Right lobe of liver (tissue), 4 donors: ENCODE results near the gene FGF18.

Source experiments
- POLR2A ChIP-seq: fragments of 450-650 bp; IDR thresholded peaks from one replicate; pipeline ENCODE4 v1.6.1; 2017; ENCODE audit warnings: antibody characterized with exemption, mild to moderate bottlenecking
- TF ChIP-seq, protein P1 (sequence below), 4 donors: fragments of 200-600 bp in 3 of 4; fragments of 450-650 bp in 1 of 4; IDR thresholded peaks; one replicate each; pipeline versions ENCODE4 v1.5.1 to v1.8.0; 2016 to 2022; ENCODE audit warnings: antibody characterized with exemption in 4 of 4, mild to moderate bottlenecking in 2 of 4
- donor health status: DM: no; HTN: no; CAD: no.
- donor health status: DM: no; HTN: no; CAD: no.
- donor health status: DM: no; HTN: yes; CAD: no.

DNA sequence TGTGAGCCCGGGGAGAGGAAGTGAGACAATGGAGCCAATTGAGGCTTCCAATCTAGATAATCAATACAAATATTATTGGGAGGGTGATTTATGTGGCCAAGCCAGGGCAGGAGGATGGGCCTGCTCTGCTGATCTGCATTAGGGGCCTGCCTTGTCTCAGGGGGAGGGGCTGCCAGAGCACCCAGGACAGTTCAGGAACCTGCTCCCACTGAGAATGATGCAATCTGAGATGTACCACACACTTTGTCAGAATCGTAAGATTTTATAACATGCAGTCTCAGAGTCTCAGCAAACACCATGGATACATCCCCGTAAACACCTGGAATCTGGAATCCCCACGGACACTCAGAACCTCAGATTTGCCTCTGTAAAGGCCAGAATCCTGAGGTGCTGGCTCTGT lies 19.3 kb downstream of the FGF18 start:
- TF ChIP-seq, protein P1, sequence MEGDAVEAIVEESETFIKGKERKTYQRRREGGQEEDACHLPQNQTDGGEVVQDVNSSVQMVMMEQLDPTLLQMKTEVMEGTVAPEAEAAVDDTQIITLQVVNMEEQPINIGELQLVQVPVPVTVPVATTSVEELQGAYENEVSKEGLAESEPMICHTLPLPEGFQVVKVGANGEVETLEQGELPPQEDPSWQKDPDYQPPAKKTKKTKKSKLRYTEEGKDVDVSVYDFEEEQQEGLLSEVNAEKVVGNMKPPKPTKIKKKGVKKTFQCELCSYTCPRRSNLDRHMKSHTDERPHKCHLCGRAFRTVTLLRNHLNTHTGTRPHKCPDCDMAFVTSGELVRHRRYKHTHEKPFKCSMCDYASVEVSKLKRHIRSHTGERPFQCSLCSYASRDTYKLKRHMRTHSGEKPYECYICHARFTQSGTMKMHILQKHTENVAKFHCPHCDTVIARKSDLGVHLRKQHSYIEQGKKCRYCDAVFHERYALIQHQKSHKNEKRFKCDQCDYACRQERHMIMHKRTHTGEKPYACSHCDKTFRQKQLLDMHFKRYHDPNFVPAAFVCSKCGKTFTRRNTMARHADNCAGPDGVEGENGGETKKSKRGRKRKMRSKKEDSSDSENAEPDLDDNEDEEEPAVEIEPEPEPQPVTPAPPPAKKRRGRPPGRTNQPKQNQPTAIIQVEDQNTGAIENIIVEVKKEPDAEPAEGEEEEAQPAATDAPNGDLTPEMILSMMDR (IDR thresholded peaks at IDR 0.05), result no peak
- no peak for TF ChIP-seq POLR2A
